CMK (cell line): ENCODE results near the gene ADAM22.
"Not testable (repeated sequence)": the region's sequence is repeated elsewhere in the genome, so short reads cannot be mapped to it uniquely, and the experiment has no call there.

Experiments used
- DNase-seq: peaks from one replicate; pipeline ENCODE4 v3.0.0-alpha.2; 2010; ENCODE audit warnings: low read depth

ADAM22 gene, protein sequence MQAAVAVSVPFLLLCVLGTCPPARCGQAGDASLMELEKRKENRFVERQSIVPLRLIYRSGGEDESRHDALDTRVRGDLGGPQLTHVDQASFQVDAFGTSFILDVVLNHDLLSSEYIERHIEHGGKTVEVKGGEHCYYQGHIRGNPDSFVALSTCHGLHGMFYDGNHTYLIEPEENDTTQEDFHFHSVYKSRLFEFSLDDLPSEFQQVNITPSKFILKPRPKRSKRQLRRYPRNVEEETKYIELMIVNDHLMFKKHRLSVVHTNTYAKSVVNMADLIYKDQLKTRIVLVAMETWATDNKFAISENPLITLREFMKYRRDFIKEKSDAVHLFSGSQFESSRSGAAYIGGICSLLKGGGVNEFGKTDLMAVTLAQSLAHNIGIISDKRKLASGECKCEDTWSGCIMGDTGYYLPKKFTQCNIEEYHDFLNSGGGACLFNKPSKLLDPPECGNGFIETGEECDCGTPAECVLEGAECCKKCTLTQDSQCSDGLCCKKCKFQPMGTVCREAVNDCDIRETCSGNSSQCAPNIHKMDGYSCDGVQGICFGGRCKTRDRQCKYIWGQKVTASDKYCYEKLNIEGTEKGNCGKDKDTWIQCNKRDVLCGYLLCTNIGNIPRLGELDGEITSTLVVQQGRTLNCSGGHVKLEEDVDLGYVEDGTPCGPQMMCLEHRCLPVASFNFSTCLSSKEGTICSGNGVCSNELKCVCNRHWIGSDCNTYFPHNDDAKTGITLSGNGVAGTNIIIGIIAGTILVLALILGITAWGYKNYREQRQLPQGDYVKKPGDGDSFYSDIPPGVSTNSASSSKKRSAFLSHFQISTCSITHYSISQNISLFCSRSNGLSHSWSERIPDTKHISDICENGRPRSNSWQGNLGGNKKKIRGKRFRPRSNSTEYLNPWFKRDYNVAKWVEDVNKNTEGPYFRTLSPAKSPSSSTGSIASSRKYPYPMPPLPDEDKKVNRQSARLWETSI

DNA sequence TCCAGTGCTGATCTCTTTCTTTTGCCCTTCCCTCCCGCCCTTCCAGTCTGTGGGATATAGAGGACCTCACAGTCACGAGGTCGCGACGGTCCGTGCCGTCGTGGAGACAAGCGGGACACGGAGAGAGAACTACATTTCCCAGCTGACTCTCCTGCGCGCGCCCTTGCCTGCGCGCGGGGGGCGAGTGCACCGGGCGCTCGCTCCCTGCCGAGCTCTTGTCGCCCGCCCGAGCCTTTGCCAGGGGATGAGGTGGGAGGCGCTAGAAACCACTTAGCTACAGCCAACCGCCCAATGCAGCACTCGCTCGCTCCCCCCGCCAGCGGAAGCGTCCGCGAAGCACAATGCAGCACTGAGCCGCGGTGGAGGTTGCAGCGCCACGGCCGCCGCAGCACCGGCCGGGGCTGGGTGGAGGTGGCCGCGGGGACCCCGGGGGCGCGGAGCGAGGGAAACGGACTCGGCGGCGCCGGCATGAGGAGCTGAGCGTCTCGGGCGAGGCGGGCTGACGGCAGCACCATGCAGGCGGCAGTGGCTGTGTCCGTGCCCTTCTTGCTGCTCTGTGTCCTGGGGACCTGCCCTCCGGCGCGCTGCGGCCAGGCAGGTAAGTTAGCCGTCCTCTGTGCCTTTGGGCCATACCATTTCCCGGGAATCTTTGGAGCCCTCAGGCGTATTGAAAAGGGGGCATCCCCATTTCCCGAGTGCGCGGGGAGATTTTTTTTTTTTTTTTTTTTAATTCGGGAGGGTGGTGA is at the start of gene ADAM22:
TSS of gene ADAM22 (plus strand) at position 299 of the 746 bp plus-strand sequence. CDS start at position 514, 215 bp downstream.
- DNase-seq, result peak; percentile 75

DNA sequence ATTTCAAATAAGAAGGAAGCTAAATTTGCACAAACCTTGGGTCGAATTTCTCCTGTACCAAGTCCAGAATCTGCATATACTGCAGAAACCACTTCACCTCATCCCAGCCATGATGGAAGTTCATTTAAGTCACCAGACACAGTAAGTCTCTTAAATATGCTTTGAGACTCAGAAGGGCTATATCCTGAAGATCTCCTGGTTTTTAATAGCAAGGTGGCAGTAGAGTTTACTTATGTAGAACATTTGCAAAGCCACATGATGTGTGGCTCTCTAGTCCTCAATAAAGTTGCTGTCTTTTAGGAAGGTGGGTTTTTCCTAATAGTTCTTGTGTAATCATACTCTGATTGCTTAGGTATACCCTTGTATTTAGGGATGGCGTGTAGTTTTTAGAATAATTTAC is 49.0 kb upstream of the ADAM22 start:
- DNase-seq, result no peak

DNA sequence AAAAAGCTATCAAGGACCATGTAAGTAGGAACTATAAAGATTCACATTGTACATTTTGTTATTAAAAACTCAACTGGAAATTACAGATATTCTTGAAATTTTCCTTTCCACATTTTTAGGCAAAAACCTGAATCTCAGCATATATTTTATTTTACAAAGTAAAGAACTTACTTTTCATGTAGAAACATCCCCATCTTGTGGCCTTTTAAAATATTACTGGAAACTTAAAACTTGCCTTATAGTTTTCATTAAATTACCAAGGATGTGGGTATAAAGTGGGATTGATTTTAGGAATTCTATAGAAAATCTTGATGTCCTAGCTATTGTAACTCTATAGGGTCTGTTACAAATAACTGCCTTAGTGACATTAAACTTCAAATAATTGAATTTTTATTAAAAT is 47.2 kb upstream of the ADAM22 start:
- DNase-seq, result no peak

DNA sequence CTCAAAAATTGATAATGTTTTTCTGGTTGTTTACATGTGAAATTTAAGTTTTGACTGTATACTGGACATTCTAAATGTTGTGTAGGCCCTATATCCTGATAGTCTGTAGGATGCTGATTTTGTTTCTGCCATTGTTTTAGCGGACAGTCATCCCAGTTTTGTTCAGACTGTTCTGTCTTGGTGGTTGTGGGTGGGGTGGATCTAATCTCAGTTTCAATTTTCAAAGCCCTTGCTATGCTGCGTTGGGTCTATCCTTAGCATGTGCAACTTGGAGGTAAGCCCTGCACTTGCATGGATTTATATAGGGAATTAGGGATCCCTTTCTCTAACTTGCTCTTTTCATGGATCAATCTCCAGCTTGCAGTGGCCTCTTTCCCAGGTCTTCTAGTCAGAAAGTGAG is 38.7 kb upstream of the ADAM22 start:
- no peak for DNase-seq

DNA sequence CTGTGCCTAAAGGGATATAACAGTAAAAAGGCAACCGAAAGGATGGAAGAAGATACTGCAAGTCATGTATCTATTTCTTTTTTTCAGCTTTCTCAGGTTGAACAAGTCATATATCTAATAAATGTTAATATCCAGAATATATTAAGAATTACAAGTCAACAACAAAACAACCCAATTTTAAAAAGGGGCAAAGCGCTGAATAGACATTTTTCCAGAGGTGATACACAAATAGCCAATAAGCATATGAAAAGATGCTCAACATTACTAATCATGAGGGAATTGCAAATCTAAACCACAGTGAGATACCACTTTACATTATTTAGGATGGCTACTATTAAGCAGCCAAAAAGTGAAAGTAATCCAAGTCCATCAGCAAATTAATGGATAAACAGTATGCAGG is 34.8 kb upstream of the ADAM22 start:
- no peak for DNase-seq

DNA sequence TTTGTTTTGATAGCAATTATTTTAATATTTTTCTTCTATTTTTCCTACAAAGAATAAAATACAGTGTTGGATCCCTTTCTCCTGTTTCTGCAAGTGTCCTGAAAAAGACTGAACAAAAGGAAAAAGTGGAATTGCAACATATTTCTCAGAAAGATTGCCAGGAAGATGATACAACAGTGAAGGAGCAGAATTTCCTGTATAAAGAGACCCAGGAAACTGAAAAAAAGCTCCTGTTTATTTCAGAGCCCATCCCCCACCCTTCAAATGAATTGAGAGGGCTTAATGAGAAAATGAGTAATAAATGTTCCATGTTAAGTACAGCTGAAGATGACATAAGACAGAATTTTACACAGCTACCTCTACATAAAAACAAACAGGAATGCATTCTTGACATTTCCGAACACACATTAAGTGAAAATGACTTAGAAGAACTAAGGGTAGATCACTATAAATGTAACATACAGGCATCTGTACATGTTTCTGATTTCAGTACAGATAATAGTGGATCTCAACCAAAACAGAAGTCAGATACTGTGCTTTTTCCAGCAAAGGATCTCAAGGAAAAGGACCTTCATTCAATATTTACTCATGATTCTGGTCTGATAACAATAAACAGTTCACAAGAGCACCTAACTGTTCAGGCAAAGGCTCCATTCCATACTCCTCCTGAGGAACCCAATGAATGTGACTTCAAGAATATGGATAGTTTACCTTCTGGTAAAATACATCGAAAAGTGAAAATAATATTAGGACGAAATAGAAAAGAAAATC is 26.7 kb upstream of the ADAM22 start:
- DNase-seq, result not testable (repeated sequence)

DNA sequence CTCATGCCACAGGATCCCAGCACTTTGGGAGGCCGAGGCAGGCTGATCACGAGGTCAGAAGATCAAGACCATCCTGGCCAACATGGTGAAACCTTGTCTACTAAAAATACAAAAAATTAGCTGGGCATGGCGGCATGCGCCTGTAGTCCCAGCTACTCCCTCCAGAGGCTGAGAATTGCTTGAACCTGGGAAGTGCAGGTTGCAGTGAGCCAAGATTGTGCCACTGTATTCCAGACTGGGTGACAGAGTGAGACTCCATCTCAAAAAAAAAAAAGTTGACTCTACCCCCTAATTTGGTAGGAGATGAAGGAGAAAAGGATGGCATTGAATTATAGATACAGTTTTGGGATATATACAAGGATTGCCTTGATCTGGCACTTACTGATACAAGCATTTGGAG is 25.2 kb upstream of the ADAM22 start:
- not testable (repeated sequence) for DNase-seq

DNA sequence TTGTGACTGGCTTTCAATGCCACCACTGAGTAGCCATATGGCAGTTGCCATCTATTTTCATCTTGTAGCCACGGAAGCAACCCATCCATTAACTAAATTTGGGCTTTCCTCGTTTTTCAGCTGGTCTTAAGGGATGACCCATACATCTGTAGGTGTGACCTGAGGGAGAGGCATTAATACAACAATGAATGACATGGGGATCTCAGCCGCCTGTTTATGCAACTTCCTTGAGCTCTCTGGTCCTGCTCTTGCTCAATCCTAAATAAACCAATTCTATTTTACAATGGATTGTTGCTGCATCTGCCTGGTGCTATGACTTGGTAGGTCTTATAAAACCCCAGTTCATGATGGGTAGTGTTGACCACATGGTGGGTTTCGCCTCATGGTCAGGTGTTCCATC is 21.9 kb upstream of the ADAM22 start:
- no peak for DNase-seq

DNA sequence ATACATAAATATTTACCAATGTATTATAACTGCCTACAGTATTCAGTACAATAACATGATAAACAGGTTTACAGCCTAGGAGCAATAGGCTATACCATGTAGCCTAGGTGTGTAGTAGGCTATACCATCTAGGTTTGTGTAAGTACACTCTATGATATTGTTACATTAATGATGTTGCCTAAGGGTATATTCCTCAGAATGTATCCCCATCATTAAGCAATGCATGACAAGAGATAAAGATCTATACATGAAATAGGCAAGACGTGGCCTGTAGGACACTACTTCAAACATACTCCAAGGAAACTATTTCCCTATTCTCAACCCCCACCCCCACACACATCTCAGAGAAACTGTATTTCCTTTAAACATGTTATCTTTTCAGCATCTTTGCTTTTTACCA is 15.3 kb upstream of the ADAM22 start:
- no peak for DNase-seq

DNA sequence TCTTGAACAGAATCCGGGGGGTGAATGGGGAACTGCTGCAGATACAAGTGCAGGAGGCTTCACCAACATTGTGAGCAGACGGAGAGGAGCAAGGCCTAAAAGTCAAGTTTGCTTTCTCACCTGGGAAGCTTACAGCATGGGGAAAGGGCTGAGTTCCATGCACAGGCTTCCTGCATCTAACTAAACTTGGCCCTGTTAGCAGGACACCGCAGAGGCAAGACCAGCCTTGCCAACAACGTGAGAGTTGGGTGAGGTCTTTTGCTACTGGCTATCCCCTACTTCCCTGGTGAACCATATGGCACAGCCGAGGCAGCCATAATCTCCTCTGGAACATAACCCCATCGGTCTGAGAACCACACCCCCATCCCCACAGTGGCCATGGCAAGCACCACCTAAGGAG is 14.2 kb upstream of the ADAM22 start:
- DNase-seq, result no peak

DNA sequence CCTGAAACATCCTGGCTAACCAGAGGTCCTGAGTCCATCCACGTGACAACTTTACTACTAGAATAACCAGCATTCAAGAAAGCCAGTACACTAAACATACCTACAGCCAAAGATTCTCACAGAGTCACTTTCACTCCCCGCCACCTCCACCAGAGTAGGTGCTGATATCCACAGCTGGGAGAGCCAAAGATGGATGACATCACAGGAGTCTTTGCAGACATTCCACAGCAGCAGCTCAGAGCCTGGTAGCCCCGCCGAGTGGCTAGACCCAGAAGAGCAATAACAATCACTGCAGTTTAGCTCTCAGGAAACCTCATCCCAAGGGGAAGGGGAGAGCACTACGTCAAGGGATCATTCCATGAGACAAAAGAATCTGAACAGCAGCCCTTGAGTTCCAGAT is 13.5 kb upstream of the ADAM22 start:
- no peak for DNase-seq

DNA sequence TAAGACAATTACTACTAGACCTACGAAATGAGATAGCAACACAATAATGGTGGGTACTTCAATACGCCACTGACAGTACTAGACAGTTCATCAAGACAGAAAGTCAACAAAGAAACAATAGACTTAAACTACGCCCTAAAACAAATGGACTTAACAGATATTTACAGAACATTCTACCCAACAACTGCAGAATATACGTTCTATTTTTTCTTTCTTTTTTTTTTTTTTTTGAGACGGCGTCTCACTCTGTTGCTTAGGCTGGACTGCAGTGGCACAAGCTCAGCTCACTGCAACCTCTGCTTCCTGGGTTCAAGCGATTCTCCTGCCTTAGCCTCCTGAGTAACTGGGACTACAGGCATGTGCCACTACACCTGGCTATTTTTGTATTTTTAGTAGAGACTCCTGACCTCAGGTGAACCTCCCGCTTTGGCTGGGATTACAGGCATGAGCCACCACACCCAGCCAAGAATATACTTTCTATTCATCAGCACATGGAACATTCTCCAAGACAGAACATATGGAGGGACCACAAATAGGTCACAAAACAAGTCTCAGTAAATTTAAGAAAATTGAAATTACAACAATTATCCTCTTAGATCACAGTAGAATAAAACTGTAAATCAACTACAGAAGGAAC is 11.2 kb upstream of the ADAM22 start:
- not testable (repeated sequence) for DNase-seq

DNA sequence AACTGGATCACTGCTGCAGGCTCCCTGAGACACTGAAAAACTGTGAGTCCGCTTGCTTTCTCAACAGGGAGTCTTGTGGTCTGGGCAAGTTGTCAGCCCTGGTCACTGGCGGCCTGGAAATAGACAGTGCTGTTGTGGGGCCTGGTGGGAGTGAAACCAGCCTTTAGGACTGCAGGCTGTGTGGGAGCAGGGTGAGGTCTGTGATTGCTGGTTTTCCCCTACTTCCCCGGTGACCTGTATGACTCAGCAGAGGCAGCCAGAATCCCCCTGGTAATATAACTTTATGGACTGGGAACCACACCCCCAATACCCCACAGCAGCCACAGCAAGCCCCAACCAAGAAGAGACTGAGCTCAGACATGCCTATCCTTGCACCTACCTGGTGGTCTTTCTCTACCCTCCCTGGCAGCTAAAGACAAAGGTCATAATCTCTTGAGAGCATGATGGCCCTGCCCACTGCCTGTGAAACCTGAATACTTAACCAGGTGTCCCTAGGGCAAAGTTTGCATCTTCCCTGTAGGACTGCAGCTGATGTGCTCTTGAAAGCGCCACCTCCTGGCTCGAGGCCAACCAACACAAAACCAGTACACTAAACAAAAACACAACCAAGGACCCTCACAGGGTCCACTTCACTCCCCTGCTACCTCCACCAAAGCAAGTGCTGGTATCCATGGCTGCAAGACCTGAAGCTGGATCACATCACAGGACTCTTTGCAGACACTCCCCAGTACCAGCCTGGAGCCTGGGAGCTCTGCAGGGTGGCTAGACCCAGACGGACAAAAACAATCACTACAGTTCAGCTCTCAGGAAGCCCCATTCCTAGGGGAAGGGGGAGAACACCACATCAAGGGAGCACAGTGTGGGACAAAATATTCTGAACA is 7.2 kb upstream of the ADAM22 start:
- no peak for DNase-seq

DNA sequence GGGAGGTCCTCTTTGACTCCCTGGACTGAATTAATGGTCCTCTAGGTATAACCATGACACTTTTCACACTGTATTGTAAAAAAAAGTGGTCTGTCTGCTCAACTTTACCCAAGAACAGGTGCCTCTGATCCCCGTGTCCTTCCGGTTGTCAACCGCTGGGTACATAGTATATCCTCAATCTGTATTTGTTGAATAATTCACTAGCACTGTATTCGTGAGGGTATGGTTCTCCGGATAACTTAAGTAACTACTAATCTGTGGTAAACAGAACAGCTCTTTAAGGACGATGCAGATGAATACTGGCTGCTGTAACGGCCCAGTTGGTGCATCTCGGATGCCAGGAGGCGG is 472 bp upstream of the ADAM22 start:
- no peak for DNase-seq

DNA sequence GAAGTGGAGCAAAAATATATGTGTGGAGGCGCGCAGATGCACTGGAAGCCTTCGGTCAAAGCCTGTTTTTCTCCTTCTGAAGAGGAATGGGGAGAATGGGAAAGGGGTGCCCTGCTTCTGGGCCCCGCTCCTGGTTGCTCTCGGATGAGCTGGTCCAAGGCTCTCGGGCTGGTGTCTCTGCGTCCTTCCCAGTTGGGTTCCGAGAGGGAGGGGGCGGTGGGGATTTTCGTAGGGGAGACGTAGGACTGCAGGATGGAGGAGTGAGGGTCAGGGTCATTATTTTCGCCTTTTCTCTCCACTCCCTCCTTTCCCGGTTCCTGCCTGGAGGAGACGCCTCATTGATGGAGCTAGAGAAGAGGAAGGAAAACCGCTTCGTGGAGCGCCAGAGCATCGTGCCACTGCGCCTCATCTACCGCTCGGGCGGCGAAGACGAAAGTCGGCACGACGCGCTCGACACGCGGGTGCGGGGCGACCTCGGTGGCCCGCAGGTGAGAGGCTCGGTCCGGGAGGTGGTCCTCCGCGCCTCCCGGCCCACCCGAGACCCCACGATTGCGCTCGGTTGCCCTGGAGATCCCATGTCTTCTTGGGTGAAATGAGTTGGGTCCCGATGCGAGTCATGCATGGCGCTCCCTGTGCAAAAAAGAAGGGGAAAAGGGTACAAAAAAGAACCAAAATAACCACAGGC is 790 bp downstream of the ADAM22 start:
- no peak for DNase-seq

DNA sequence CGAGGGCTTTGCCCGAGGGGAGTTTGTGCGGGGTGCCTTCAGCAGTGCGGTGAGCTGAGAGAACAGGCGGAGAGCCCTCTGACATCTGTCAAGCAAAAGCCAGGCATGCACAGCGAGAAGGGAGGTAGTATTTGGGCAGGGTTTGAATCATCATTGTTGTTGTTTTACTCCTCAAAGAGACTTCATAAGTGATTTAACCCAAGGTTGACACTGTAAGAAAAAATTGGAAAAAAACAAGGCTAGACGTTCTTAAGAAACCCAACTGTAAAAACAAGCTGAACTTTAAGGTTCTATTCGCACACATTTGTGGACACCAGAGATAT is 1.3 kb downstream of the ADAM22 start:
- DNase-seq, result no peak

DNA sequence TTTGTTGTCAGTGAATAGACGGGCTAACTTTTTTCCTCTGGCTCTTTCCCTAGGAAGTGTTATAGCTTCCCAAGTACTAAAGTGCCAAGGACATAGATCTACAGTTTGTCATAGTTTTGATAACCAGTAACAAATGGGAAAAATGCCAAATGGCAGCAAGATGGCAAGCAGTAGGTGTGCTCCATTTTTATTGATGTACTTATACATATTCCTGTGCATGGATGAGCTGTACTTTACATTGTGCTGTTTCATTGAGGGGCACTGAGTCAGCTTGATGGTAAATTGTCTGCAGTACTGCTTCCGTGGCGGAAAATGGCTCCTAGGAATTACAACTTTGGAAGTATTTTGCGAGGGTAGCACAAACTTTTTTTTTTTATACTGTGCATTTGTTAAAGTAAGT is 7.1 kb downstream of the ADAM22 start:
- DNase-seq, result no peak

DNA sequence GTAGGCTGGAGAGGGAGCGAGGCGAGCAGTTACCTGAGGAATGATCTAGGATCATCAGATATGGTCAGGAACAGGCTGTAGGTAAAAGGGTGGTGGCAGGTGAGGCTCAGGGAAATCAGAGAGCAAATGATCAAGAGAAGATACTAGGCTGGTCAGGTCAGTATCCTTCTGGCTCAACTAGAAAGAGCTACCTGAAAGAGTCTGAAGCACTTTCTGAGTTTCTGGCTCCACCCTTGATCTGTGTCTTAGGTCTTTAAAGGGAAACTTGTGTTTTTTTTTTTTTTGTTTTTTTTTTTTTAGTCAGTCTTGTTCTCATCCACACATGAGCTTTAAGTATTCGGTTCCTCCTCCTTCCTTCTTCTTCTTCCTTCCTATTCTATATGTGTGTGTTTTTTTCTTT is 10.5 kb downstream of the ADAM22 start:
- DNase-seq, result no peak

DNA sequence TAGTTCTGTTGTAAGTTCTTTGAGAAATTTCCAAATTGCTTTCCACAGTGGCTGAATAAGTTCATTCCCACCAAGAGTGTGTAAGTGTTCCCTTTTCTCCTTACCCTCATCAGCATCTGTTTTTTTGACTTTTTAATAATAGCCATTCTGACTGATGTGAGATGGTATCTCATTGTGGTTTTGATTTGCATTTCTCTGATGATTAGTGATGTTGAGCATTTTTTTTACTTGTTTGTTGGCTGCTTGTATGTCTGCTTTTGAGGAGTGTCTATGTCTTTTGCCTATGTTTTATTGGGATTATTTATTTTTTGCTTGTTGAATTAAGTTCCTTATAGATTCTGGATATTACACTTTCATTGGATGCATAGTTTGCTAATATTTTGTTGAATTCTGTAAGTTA is 11.9 kb downstream of the ADAM22 start:
- not testable (repeated sequence) for DNase-seq

DNA sequence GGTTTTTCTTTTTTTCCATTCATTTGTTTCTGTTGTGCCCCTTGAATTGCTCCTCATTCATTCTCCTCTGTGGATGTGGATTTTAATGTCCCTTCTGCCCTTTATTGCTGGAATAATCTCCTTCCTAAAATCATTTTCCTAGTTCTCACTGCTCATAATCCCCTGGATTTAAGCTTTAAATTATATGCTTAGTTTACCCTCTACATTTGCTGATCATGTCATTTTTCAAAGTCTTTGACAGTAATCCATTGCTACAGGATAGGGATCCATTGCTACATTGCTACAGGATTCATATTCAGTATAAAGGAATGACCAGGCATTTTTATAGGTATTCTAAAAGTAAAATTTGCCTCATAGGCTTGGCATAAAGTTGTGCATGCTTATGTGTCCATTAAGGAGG is 14.3 kb downstream of the ADAM22 start:
- no peak for DNase-seq
